DOHH2 (cell line): ENCODE data around the gene B3GNT3.

Experiments
- EZH2phosphoT487 ChIP-seq: fragments of 200-600 bp; sonication (generic); IDR thresholded peaks from 2 replicates; pipeline ENCODE4 v1.6.1; 2017; ENCODE audit warnings: borderline replicate concordance, mild to moderate bottlenecking, antibody characterized with exemption, low read length, moderate library complexity, mixed read lengths
- TF ChIP-seq, protein P1 (sequence below): fragments of 200-600 bp; sonication (generic); IDR thresholded peaks from one replicate; pipeline ENCODE4 v1.5.1; 2014; ENCODE audit warnings: antibody characterized with exemption, mild to moderate bottlenecking, low read depth, low read length; ENCODE audit not compliant: poor library complexity, severe bottlenecking

DNA sequence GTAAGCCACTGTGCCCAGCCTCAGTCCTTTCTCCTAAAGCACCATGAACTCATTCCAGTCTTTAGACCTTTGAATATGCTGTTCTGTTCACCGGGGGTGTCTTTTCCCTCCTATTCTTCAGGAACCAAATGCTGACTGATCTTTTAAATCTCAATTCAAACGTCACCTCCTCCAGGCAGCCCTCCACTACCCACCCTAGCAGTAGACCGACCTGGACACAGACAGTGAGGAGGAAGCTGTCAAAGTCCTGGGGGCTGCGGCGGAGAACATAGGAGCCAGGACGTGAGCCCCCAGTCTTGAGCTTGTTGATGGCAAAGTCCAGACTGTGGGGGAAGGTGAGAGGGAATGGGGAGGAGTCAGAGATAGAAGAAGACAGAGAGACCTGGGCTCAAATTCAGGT lies 45.1 kb downstream of the B3GNT3 start:
- no peak for TF ChIP-seq EZH2phosphoT487
- TF ChIP-seq, protein P1, sequence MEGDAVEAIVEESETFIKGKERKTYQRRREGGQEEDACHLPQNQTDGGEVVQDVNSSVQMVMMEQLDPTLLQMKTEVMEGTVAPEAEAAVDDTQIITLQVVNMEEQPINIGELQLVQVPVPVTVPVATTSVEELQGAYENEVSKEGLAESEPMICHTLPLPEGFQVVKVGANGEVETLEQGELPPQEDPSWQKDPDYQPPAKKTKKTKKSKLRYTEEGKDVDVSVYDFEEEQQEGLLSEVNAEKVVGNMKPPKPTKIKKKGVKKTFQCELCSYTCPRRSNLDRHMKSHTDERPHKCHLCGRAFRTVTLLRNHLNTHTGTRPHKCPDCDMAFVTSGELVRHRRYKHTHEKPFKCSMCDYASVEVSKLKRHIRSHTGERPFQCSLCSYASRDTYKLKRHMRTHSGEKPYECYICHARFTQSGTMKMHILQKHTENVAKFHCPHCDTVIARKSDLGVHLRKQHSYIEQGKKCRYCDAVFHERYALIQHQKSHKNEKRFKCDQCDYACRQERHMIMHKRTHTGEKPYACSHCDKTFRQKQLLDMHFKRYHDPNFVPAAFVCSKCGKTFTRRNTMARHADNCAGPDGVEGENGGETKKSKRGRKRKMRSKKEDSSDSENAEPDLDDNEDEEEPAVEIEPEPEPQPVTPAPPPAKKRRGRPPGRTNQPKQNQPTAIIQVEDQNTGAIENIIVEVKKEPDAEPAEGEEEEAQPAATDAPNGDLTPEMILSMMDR = no peak
